Fibroblast of lung (primary cell): ENCODE results near the gene CNTNAP5. TPM values are rescaled to one million over a fixed set of nuclear protein-coding genes. Genes with fewer than 3 reads are reported as not detected.
A peak's percentile ranks its signal among the peaks of the same experiment; 100 is the strongest.

Source experiments
- DNase-seq, 2 donors: peaks; one replicate each; pipeline versions ENCODE4 v3.0.0 to v3.0.0-alpha.2; 2010; ENCODE audit warnings: low read depth in 2 of 2
- H2AFZ ChIP-seq: 2 replicates; pipeline ENCODE4 v1.5.1; 2012; ENCODE audit warnings: low read length, control low read depth, inconsistent platforms
- H3K27ac ChIP-seq: 2 replicates; pipeline ENCODE4 v1.5.1; 2011; ENCODE audit warnings: low read length, control low read depth; ENCODE audit not compliant: insufficient read depth
- H3K27me3 ChIP-seq: 2 replicates; pipeline ENCODE4 v1.5.1; 2011; ENCODE audit warnings: mild to moderate bottlenecking, low read length; ENCODE audit not compliant: control insufficient read depth, insufficient read depth
- H3K36me3 ChIP-seq: 2 replicates; pipeline ENCODE4 v1.5.1; 2011; ENCODE audit warnings: low read length; ENCODE audit not compliant: control insufficient read depth, insufficient read depth
- H3K4me1 ChIP-seq: 2 replicates; pipeline ENCODE4 v1.5.1; 2011; ENCODE audit warnings: low read length; ENCODE audit not compliant: control insufficient read depth, insufficient read depth; ENCODE audit errors: extremely low read depth
- H3K4me2 ChIP-seq: 2 replicates; pipeline ENCODE4 v1.5.1; 2011; ENCODE audit warnings: low read length, control low read depth; ENCODE audit not compliant: insufficient read depth; ENCODE audit errors: extremely low read depth
- H3K4me3 ChIP-seq, 4 experiments: fragments of 200-600 bp in 1 of 4; sonication (generic) in 1 of 4; replicated peaks in 1 of 4; 2 replicates each; pipeline ENCODE4 v1.5.1; 2011 to 2016; ENCODE audit warnings: low read length in 4 of 4, low read depth in 3 of 4, mild to moderate bottlenecking in 3 of 4, control low read depth in 2 of 4, inconsistent platforms in 1 of 4, mixed read lengths in 1 of 4; ENCODE audit not compliant: insufficient read depth in 1 of 4; ENCODE audit errors: control extremely low read depth in 1 of 4
- H3K79me2 ChIP-seq: 2 replicates; pipeline ENCODE4 v1.5.1; 2012; ENCODE audit warnings: mild to moderate bottlenecking, low read length, inconsistent platforms; ENCODE audit not compliant: control insufficient read depth, insufficient read depth
- H3K9ac ChIP-seq: 2 replicates; pipeline ENCODE4 v1.5.1; 2011; ENCODE audit warnings: mild to moderate bottlenecking, low read length, control low read depth; ENCODE audit not compliant: insufficient read depth
- H3K9me3 ChIP-seq: 2 replicates; pipeline ENCODE4 v1.5.1; 2012; ENCODE audit warnings: low read depth, low read length; ENCODE audit not compliant: control insufficient read depth, insufficient read depth
- H4K20me1 ChIP-seq: 2 replicates; pipeline ENCODE4 v1.5.1; 2011; ENCODE audit warnings: low read length; ENCODE audit not compliant: control insufficient read depth, insufficient read depth; ENCODE audit errors: extremely low read depth
- EZH2 ChIP-seq: IDR thresholded peaks from 2 replicates; pipeline ENCODE4 v1.5.1; 2012; ENCODE audit warnings: low read length, control low read depth, mild to moderate bottlenecking; ENCODE audit errors: missing control alignments
- polyA plus RNA-seq, 2 donors: library from polyadenylated mRNA; depleted of rRNA in 1 of 2; stranded (reverse) in 1 of 2; unstranded in 1 of 2; fragments of >200 nt; gene quantifications; 2 replicates each; pipeline ENCODE4 v1.2.1, GENCODE V29; 2011 to 2012; ENCODE audit warnings: missing spikeins in 1 of 2
- total RNA-seq: library from RNA; depleted of rRNA; stranded (reverse); fragments of >200 nt; gene quantifications from 2 replicates; pipeline ENCODE4 v1.2.1, GENCODE V29; 2014
- TF ChIP-seq, protein P1 (sequence below), 2 donors: IDR thresholded peaks in 1 of 2; conservative IDR thresholded peaks in 1 of 2; 1 replicate in 1 of 2; 2 replicates in 1 of 2; pipeline ENCODE4 v1.5.1; 2011 to 2012; ENCODE audit warnings: low read length in 2 of 2, control low read depth in 1 of 2, inconsistent platforms in 1 of 2, low read depth in 1 of 2, mild to moderate bottlenecking in 1 of 2

Gene CNTNAP5
- total and polyA plus RNA-seq, 2 donors (not counting 1 experiment from before 2014, with no cell fraction given): not detected

DNA sequence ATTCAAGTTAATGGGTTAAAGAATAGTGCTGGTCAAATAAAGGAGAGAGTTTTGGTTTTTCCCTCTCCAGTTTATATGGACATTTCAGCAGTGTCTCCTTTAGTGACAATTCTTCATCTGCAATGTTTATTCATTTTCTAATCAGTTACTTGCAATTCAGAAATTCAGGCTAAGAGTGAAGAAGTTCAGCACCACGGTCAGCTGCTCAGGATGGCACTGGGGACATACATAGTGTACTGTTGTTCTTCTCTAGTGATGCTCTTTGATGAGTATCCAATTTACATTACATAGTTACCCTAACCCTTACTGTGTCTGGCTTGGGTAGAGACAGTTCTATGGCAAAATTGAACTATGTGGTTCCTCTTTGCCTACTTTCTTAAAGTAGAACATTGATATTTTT lies 412.7 kb downstream of the CNTNAP5 start:
- Histone ChIP-seq H3K79me2 (no peaks in the 10 kb centered on the region), H3K27me3 (no peaks in the 10 kb centered on the region), H3K4me3 (no peak overlapping the region), H4K20me1 (no peaks in the 10 kb centered on the region), H3K36me3 (no peaks in the 10 kb centered on the region), H3K9ac (no peak overlapping the region), H3K9me3 (no peaks in the 10 kb centered on the region), H3K27ac (no peak overlapping the region), H3K4me2 (no peak overlapping the region), H3K4me1 (no peaks in the 10 kb centered on the region), H2AFZ (no peak overlapping the region)
- DNase-seq: no peak
- no peak for TF ChIP-seq EZH2

DNA sequence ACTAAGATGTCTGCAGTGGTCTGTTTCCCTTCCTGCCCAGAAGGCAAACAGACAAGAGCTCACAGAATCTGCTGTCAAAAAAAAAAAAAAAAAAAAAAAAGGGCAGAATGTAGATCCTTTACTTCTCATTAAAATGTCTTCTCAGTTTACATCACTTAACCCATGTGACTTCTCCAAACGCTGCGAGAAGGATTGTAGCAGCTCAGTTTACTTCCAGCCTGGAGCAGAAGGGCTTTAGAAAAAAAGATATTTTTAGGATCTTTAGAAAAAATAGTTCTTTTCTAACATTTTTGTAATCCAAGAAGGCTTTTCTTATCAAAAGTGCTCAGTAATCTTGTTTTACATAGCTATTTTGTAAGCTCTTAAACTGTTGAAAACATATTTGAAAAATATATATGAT lies 425.4 kb downstream of the CNTNAP5 start:
- Histone ChIP-seq H3K4me2 (no peak overlapping the region), H2AFZ (no peak overlapping the region), H3K79me2 (no peaks in the 10 kb centered on the region), H4K20me1 (no peaks in the 10 kb centered on the region), H3K27ac (no peak overlapping the region), H3K36me3 (no peaks in the 10 kb centered on the region), H3K4me1 (no peaks in the 10 kb centered on the region), H3K9me3 (no peaks in the 10 kb centered on the region), H3K9ac (no peak overlapping the region), H3K4me3 (no peak overlapping the region), H3K27me3 (no peaks in the 10 kb centered on the region)
- TF ChIP-seq, protein P1, sequence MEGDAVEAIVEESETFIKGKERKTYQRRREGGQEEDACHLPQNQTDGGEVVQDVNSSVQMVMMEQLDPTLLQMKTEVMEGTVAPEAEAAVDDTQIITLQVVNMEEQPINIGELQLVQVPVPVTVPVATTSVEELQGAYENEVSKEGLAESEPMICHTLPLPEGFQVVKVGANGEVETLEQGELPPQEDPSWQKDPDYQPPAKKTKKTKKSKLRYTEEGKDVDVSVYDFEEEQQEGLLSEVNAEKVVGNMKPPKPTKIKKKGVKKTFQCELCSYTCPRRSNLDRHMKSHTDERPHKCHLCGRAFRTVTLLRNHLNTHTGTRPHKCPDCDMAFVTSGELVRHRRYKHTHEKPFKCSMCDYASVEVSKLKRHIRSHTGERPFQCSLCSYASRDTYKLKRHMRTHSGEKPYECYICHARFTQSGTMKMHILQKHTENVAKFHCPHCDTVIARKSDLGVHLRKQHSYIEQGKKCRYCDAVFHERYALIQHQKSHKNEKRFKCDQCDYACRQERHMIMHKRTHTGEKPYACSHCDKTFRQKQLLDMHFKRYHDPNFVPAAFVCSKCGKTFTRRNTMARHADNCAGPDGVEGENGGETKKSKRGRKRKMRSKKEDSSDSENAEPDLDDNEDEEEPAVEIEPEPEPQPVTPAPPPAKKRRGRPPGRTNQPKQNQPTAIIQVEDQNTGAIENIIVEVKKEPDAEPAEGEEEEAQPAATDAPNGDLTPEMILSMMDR (conservative IDR thresholded peaks at IDR 0.05 in 1 of 2, IDR thresholded peaks at IDR 0.05 in 1 of 2; ENCODE audit: low read depth in 1 of 2, low read length in 2 of 2): no peak
- no peak for TF ChIP-seq EZH2
- DNase-seq: no peak

DNA sequence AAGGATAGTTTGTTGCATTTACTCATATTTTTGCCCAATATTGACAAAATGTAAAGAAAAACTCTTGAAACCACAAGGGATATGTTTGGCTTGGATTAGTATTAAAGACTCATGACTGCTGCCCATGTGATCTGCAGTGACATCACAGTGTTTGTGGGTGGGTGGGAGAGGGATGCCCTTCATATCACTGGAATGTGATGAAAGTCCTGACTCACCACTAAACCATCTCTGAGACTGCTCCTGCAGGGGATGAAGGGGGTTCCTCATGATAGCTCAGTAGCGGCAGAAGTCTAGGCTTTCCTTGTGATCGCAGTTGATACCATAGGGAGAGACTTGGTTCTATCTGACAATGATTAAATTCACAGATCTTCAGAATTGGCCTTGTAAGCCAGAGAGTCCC lies 451.2 kb downstream of the CNTNAP5 start:
- no peaks in the 10 kb centered on the region for H3K27me3 ChIP-seq
- no peaks in the 10 kb centered on the region for H3K79me2 ChIP-seq
- no peak overlapping the region for H3K4me3 ChIP-seq
- no peaks in the 10 kb centered on the region for H3K4me1 ChIP-seq
- no peaks in the 10 kb centered on the region for H3K9me3 ChIP-seq
- no peak overlapping the region for H3K9ac ChIP-seq
- H3K4me2 ChIP-seq: no peak overlapping the region
- H4K20me1 ChIP-seq: no peaks in the 10 kb centered on the region
- H3K36me3 ChIP-seq: no peaks in the 10 kb centered on the region
- no peak overlapping the region for H3K27ac ChIP-seq
- DNase-seq: peak in 1 of 2 donors; percentile 26
- TF ChIP-seq, protein P1 (conservative IDR thresholded peaks at IDR 0.05 in 1 of 2, IDR thresholded peaks at IDR 0.05 in 1 of 2; ENCODE audit: low read depth in 1 of 2, low read length in 2 of 2): no peak
- no peak for TF ChIP-seq EZH2
- no peak overlapping the region for H2AFZ ChIP-seq
